ENCODE measurements around the gene CCDC68.

Gene CCDC68

GRCh38 chr18:54960197-54960596 lies 936 bp upstream of the CCDC68 start:
- DNase-seq, result no peak

- no peak for DNase-seq
Observed at GRCh38 chr18:54957996-54958395, 1.3 kb downstream of the CCDC68 start.

GRCh38 chr18:54957296-54957832 lies 1.9 kb downstream of the CCDC68 start:
- no peak for DNase-seq

- DNase-seq, result no peak
Observed at GRCh38 chr18:54956506-54956905, 2.8 kb downstream of the CCDC68 start.

GRCh38 chr18:54952026-54952425 lies 7.2 kb downstream of the CCDC68 start:
- no peak for DNase-seq

- DNase-seq, result peak in 1 of 5 experiments; percentile 43
Observed at GRCh38 chr18:54950221-54950620, 9.0 kb downstream of the CCDC68 start.

- DNase-seq, result no peak
Observed at GRCh38 chr18:54949588-54949987, 9.7 kb downstream of the CCDC68 start.

- no peak for DNase-seq
Observed at GRCh38 chr18:54948350-54948837, 10.9 kb downstream of the CCDC68 start.

- DNase-seq, result no peak
Observed at GRCh38 chr18:54947091-54947490, 12.2 kb downstream of the CCDC68 start.

- DNase-seq, result peak in 2 of 5 experiments; percentile 2 to 48
Observed at GRCh38 chr18:54946149-54946581, 13.1 kb downstream of the CCDC68 start.

- no peak for DNase-seq
Observed at GRCh38 chr18:54945576-54946125, 13.6 kb downstream of the CCDC68 start.

- no peak for DNase-seq
Observed at GRCh38 chr18:54942569-54942968, 16.7 kb downstream of the CCDC68 start.

GRCh38 chr18:54942144-54942543 lies 17.1 kb downstream of the CCDC68 start:
- DNase-seq, result no peak

GRCh38 chr18:54939361-54939917 lies 19.8 kb downstream of the CCDC68 start:
- DNase-seq, result no peak

- no peak for DNase-seq
Observed at GRCh38 chr18:54938506-54938905, 20.8 kb downstream of the CCDC68 start.

GRCh38 chr18:54932472-54932871 lies 26.8 kb downstream of the CCDC68 start:
- no peak for DNase-seq

- DNase-seq, result no peak
Observed at GRCh38 chr18:54931152-54931551, 28.1 kb downstream of the CCDC68 start.

- no peak for DNase-seq
Observed at GRCh38 chr18:54928236-54928635, 31.0 kb downstream of the CCDC68 start.

GRCh38 chr18:54926593-54927325 lies 32.5 kb downstream of the CCDC68 start:
- no peak for DNase-seq

GRCh38 chr18:54924948-54925347 lies 34.3 kb downstream of the CCDC68 start:
- DNase-seq, result no peak

- DNase-seq, result no peak
Observed at GRCh38 chr18:54923339-54923956, 35.8 kb downstream of the CCDC68 start.

- no peak for DNase-seq
Observed at GRCh38 chr18:54919412-54919811, 39.8 kb downstream of the CCDC68 start.

GRCh38 chr18:54918060-54918459 lies 41.2 kb downstream of the CCDC68 start:
- no peak for DNase-seq

All from T-helper 2 cell (primary cell).